GM18526 (cell line): ENCODE results near the gene COQ2.

Experiments used
- POLR2A ChIP-seq: IDR thresholded peaks from 3 replicates; pipeline ENCODE4 v1.6.1; 2011; ENCODE audit not compliant: insufficient read length; ENCODE audit errors: extremely low read depth

COQ2 gene

GRCh38 chr4:83261307-83261706, 23.3 kb downstream of the COQ2 start:
- TF ChIP-seq POLR2A = no peak

- no peak for TF ChIP-seq POLR2A
Observed at GRCh38 chr4:83259586-83259985, 25.0 kb downstream of the COQ2 start.

GRCh38 chr4:83258461-83258860, 26.1 kb downstream of the COQ2 start:
- no peak for TF ChIP-seq POLR2A

- TF ChIP-seq POLR2A = no peak
Observed at GRCh38 chr4:83257811-83258210, 26.8 kb downstream of the COQ2 start.

GRCh38 chr4:83255584-83255983, 29.0 kb downstream of the COQ2 start:
- TF ChIP-seq POLR2A = no peak

- TF ChIP-seq POLR2A = no peak
Observed at GRCh38 chr4:83252782-83253405, 31.7 kb downstream of the COQ2 start.

GRCh38 chr4:83251447-83251830, 33.2 kb downstream of the COQ2 start:
- no peak for TF ChIP-seq POLR2A

GRCh38 chr4:83250687-83251446, 33.7 kb downstream of the COQ2 start:
- no peak for TF ChIP-seq POLR2A

- TF ChIP-seq POLR2A = no peak
Observed at GRCh38 chr4:83248486-83248885, 36.1 kb downstream of the COQ2 start.

GRCh38 chr4:83247415-83248357, 36.9 kb downstream of the COQ2 start:
- no peak for TF ChIP-seq POLR2A

- TF ChIP-seq POLR2A = no peak
Observed at GRCh38 chr4:83241132-83241531, 43.5 kb downstream of the COQ2 start.

GRCh38 chr4:83240379-83240875, 44.2 kb downstream of the COQ2 start:
- no peak for TF ChIP-seq POLR2A

- no peak for TF ChIP-seq POLR2A
Observed at GRCh38 chr4:83238393-83239248, 46.0 kb downstream of the COQ2 start.

- no peak for TF ChIP-seq POLR2A
Observed at GRCh38 chr4:83237591-83237990, 47.0 kb downstream of the COQ2 start.

- TF ChIP-seq POLR2A = no peak
Observed at GRCh38 chr4:83234902-83235644, 49.5 kb downstream of the COQ2 start.
